Measurements from ENCODE around the gene RBM44.

RBM44 gene

DNA sequence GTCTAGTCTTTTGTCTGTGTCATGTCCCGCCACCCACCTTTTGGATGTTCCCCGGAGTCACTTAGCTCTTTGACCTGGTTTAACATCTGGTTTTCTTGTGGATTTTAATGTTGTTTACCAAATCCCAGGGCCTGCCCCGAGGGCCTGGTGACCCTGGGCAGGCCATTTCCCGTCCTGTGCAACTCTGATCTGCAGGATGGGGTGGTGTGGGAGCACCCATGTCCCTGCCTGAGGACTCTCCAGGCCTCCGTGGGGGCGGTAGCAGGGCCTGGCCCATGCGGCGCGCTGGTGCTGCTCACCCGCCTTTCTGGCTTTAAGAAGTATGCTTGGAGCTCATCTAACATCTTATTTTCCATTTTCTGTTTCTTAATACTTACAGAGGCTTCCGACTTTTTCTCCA lies 71.5 kb downstream of the RBM44 start:
- Histone ChIP-seq H3K27ac (no peak overlapping the region), H3K4me3 (no peak overlapping the region), H3K9ac (no peak overlapping the region), H4K20me1 (peaks cover 0 to 8% (median 0%) of the 10 kb centered on the region in 11 experiments; a peak in 1 of 22 replicates), H3K4me1 (peaks cover 11 to 45% (median 34%) of the 10 kb centered on the region in 10 experiments), H3K4me2 (no peak overlapping the region), H3K27me3 (peaks cover 0 to 32% (median 8%) of the 10 kb centered on the region in 11 experiments; a peak in 11 of 22 replicates), H3K36me3 (no peaks in the 10 kb centered on the region), H3K9me3 (replicated peaks in 1 of 11) (no peaks in the 10 kb centered on the region)
- no peak for TF ChIP-seq Cebpa-rat (IDR thresholded peaks at IDR 0.05)

DNA sequence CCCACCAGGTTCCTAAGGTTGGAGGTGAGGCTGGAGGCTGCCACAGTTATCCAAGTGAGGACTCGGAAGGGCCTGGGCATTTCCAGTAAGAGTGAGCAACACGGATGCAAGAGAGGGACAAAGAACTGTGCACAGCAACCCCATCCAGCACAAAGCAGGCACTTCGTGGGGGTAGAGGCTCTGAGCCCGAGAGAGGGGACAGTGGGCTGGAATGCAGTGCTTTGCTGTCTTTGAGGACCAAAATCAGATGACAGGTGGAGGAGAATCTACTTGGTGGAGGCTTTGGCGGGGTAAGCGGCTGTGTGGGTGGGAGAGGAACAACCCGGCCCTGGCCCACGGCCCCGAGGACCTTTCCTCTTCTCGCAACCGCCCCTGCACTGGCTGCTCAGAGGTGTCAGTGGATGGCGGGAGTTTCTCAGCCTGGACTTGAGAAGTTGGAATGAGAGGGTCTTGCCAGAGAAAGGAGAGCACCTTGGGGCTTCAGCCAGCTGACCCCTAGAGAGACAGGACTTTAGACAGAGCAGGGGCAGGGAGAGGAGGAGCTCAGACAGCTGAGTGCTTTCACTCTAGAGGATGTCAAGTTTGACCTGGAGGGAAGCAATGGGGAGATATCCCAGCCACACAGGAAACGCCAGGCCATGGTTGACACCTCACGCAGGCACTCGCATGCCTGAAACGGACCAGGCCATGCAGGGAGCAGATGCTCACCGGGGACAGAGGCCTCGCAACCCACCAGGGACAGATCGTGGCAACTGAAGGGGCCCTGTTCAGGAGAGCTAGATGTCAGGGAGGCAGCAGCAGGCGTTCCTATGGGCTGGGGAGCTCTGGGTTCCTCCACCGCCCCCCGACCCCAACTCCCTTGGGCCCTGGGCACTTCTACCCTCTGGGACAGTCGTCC lies 72.4 kb downstream of the RBM44 start:
- Histone ChIP-seq H3K36me3 (no peaks in the 10 kb centered on the region), H3K27me3 (peaks cover 0 to 32% (median 8%) of the 10 kb centered on the region in 11 experiments; a peak in 11 of 22 replicates), H3K9ac (no peak overlapping the region), H3K27ac (no peak overlapping the region), H3K4me1 (peaks cover 11 to 45% (median 34%) of the 10 kb centered on the region in 10 experiments), H4K20me1 (peaks cover 0 to 8% (median 0%) of the 10 kb centered on the region in 11 experiments; a peak in 2 of 22 replicates), H3K4me2 (peak overlapping the region in 9 of 11 experiments; percentile 31 to 83 (median 70); a peak in 17 of 22 replicates), H3K9me3 (replicated peaks in 1 of 11) (no peaks in the 10 kb centered on the region), H3K4me3 (no peak overlapping the region)
- no peak for TF ChIP-seq Cebpa-rat (IDR thresholded peaks at IDR 0.05)

DNA sequence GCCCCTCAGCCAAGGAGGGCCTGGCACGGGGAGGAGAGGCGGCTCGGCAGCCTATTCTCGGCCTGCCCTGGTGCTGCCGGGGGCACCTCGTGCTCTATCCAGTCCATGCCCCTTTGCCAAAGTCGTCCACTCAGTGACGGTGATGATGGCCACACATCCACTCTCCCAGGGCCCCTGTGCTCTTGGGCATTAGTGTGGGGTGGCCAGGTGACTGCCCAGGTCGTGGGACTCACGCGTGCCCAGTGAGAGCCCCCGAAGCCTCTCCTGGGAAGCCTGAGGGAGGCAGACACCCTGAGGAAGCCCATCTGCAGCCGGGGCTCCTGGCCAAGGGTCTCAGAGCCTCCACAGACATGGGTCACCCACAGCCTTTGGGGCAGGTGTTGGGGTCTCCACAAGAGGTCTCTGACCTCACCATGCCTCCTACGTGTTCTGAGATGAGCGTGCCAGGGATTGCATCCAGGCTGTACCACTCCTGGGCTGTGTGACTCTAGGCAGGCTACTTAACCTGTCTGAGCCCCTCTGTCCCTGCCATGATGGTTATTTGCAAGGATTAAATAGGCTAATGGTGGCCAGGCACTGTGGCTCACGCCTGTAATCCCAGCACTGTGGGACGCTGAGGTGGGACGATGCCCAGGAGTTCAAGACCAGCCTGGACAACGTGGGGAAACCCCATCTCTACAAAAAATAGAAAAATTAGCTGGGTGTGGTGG lies 73.8 kb downstream of the RBM44 start:
- Histone ChIP-seq H3K4me1 (peaks cover 11 to 45% (median 34%) of the 10 kb centered on the region in 10 experiments), H3K4me2 (peak overlapping the region in 7 of 11 experiments; percentile 48 to 83 (median 71); a peak in 12 of 22 replicates), H3K9me3 (replicated peaks in 1 of 11) (no peaks in the 10 kb centered on the region), H3K27ac (no peak overlapping the region), H3K9ac (no peak overlapping the region), H3K4me3 (no peak overlapping the region), H3K27me3 (peaks cover 0 to 32% (median 8%) of the 10 kb centered on the region in 11 experiments; a peak in 11 of 22 replicates), H4K20me1 (peaks cover 0 to 8% (median 0%) of the 10 kb centered on the region in 11 experiments; a peak in 2 of 22 replicates), H3K36me3 (no peaks in the 10 kb centered on the region)
- no peak for TF ChIP-seq Cebpa-rat (IDR thresholded peaks at IDR 0.05)

DNA sequence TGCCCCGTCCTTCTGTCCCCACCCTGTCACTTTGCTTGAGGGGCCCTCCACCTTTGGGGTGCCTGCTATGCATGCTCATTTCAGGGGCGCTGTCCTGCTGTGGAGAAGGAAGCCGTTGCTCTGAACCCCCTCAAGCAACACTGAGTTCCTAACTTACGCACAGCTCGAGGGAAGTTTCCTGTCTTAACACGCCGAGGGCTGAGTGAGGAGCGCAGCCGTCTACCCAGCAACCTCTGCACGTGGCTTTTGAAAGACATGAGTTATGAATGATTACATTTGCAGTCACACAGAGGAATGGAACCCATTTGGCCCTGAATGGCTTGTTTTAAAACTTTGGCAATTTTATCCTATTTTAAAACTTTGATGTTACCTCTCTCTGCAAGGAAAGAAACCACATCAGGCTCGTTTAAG lies 74.8 kb downstream of the RBM44 start:
- H3K9ac ChIP-seq: no peak overlapping the region
- H3K4me3 ChIP-seq: no peak overlapping the region
- peak overlapping the region in 6 of 11 experiments; percentile 16 to 40 (median 30); a peak in 8 of 22 replicates for H3K4me2 ChIP-seq
- H4K20me1 ChIP-seq: peaks cover 0 to 8% (median 0%) of the 10 kb centered on the region in 11 experiments; a peak in 2 of 22 replicates
- H3K9me3 ChIP-seq (replicated peaks in 1 of 11): no peaks in the 10 kb centered on the region
- H3K4me1 ChIP-seq: peaks cover 10 to 44% (median 31%) of the 10 kb centered on the region in 10 experiments
- TF ChIP-seq Cebpa-rat (IDR thresholded peaks at IDR 0.05): no peak
- peaks cover 0 to 32% (median 7%) of the 10 kb centered on the region in 11 experiments; a peak in 11 of 22 replicates for H3K27me3 ChIP-seq
- no peak overlapping the region for H3K27ac ChIP-seq
- no peaks in the 10 kb centered on the region for H3K36me3 ChIP-seq

DNA sequence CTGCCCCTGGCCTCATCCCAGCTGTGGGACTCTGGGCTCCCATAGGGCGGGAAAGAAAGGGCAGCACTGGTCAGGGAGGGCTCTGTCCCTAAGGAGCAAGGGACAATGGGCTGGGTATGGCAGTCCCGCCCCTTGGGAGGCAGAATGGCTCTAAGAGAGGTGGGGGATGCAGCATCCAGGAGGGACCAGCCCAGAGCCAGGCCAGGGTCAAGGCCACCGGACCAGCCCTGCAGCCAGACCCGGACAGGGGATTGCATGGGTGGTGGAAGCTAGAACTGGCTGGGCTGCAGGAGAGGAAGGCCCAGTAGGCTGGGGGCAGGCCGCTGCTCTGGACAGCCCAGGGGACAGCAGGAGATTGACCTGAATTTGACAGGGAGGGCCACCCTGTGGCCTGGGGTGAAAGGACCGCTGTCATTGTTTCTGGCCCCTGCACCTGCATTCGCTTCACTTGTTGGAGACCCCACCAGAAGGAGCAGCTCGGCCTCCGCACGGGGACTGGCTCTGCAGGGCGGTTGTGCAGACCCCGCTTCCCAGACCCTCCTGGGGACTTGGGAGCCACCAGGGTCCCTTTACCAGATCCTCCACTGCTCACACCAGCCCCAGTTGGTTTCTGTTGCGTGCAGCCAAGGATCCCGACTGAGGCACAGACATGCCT lies 75.4 kb downstream of the RBM44 start:
- Histone ChIP-seq H3K27me3 (peaks cover 0 to 29% (median 4%) of the 10 kb centered on the region in 11 experiments; a peak in 11 of 22 replicates), H3K9ac (no peak overlapping the region), H3K4me2 (peak overlapping the region in 7 of 11 experiments; percentile 16 to 40 (median 33); a peak in 10 of 22 replicates), H4K20me1 (peaks cover 0 to 8% (median 0%) of the 10 kb centered on the region in 11 experiments; a peak in 2 of 22 replicates), H3K9me3 (replicated peaks in 1 of 11) (no peaks in the 10 kb centered on the region), H3K27ac (no peak overlapping the region), H3K36me3 (no peaks in the 10 kb centered on the region), H3K4me1 (peaks cover 4 to 38% (median 25%) of the 10 kb centered on the region in 10 experiments), H3K4me3 (no peak overlapping the region)
- TF ChIP-seq Cebpa-rat (IDR thresholded peaks at IDR 0.05): no peak

DNA sequence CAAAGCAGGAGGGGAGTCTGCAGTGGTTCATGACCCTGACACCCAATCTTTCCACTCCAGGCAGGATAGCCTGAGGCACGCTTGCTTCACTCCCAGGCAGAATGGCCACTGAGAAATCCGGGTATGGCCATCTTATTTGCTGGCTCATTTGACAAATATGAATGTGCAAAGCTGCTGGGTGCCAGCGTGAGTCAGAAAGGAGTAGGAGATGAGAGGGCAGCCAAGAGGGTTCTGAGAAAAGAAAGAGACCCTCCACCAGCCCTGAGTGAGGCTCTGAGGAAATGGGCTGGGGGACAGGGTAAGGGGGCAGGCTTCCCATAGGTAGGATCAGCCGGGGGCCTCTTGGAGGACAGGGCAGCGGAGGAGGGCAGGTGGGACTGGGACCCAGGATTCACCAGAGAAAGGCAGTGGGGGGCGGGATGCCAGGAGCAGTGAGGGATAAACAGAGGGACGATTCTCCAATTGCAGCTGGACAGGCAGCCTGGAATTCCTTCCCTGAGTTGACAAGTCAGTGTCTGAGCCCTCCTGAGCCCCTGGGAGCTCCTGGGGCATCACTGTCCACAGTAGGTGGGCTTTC lies 76.1 kb downstream of the RBM44 start:
- TF ChIP-seq Cebpa-rat (IDR thresholded peaks at IDR 0.05): no peak
- Histone ChIP-seq H3K4me2 (no peak overlapping the region), H3K4me1 (peaks cover 0 to 32% (median 21%) of the 10 kb centered on the region in 10 experiments; a peak in 16 of 20 replicates), H3K4me3 (no peak overlapping the region), H4K20me1 (peaks cover 0 to 8% (median 0%) of the 10 kb centered on the region in 11 experiments; a peak in 2 of 22 replicates), H3K9ac (no peak overlapping the region), H3K36me3 (no peaks in the 10 kb centered on the region), H3K27me3 (peaks cover 0 to 22% (median 0%) of the 10 kb centered on the region in 11 experiments; a peak in 5 of 22 replicates), H3K27ac (no peak overlapping the region), H3K9me3 (replicated peaks in 1 of 11) (no peaks in the 10 kb centered on the region)

DNA sequence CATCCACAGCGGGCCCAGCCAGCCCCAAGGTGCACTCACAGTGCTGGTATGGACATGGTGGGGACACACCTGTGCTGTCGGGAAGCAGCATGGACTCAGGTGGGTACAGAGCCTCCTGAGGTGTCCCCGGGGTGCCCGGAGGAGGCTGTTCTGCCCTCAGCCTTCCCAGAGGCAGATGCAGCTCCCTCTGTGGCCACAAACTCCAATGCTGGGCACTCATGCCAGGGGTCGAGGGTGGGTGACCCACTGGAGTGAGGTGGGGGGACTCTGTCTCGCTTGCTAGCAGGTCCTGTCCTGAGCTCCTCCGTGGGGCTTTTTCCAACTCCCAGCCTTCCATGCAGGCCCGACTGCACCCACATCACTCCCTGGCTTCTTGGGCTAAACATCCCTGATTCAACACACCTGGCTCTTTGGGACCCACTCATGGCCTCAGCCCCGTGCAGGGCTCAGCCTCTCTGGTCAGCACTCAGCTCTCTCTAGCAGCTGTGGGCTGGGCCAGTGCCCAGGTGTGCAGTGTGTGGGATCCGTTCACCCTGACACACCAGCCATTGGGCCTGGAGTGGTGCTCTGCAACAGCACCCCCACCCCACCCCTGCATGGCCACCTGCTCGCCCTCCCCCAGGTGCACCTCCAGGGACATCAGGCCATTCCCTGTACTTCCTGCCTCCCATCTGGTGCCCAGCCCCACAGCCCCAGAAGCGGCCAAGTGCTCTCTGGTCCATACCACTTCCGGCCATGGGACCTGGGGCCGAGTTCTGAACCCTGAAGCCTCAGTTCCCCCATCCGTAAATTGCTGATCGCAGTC lies 76.9 kb downstream of the RBM44 start:
- peaks cover 0 to 32% (median 21%) of the 10 kb centered on the region in 10 experiments; a peak in 16 of 20 replicates for H3K4me1 ChIP-seq
- H4K20me1 ChIP-seq: peaks cover 0 to 8% (median 0%) of the 10 kb centered on the region in 11 experiments; a peak in 2 of 22 replicates
- no peaks in the 10 kb centered on the region for H3K9me3 ChIP-seq (replicated peaks in 1 of 11)
- no peak overlapping the region for H3K4me2 ChIP-seq
- peaks cover 0 to 18% (median 0%) of the 10 kb centered on the region in 11 experiments; a peak in 3 of 22 replicates for H3K27me3 ChIP-seq
- H3K4me3 ChIP-seq: no peak overlapping the region
- no peak overlapping the region for H3K9ac ChIP-seq
- no peak for TF ChIP-seq Cebpa-rat (IDR thresholded peaks at IDR 0.05)
- H3K36me3 ChIP-seq: no peaks in the 10 kb centered on the region
- no peak overlapping the region for H3K27ac ChIP-seq
